Activated CD8-positive, alpha-beta memory T cell treated with anti-CD3 and anti-CD28 coated beads, Interleukin-2, amount 50 U/mL, for 24 hours (primary cell): ENCODE results near the gene TMIGD1.

Experiments
- DNase-seq: peaks from one replicate; pipeline ENCODE4 v3.0.0-alpha.2; 2020; ENCODE audit errors: extremely low read depth

TMIGD1 gene, protein sequence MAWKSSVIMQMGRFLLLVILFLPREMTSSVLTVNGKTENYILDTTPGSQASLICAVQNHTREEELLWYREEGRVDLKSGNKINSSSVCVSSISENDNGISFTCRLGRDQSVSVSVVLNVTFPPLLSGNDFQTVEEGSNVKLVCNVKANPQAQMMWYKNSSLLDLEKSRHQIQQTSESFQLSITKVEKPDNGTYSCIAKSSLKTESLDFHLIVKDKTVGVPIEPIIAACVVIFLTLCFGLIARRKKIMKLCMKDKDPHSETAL

GRCh38 chr17:30333503-30334360 lies at the start of gene TMIGD1:
TSS of gene TMIGD1 (minus strand) at chr17:30334057. CDS start at chr17:30332133, 1,924 bp downstream.
- DNase-seq: no peak

DNA sequence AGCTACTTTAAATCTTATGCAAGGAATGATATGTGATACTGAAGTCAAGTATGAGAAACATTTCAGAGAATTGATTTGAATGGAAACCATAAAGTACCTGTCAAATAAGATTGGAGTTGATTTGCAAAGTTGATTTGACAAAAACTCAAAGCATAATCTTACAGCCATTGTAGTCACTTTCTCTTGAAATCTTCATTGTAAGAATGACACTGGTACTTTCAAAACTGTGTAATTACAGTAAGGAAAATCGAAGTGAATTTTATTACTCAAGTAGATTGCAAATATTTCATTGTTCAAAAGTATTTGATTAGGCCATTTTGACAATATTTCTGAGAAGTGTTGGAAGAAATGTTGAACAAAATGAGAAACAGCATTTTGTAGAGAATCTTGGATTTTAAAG lies 48.5 kb upstream of the TMIGD1 start:
- no peak for DNase-seq

DNA sequence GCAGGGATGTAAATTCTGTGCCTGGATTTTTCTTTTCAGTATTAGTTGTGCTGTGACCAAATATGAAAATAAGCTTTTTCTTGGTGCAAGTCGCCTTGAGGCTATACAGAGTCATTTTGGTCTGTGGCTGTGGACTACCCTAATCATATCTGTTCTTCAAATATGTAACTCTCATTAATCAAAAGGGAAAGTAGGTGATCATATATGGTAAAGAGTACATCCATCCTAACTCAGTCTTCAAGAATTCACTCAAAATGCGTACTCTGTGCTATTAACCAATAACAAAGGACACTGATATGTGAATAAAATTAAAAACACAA lies 47.4 kb upstream of the TMIGD1 start:
- DNase-seq: no peak

DNA sequence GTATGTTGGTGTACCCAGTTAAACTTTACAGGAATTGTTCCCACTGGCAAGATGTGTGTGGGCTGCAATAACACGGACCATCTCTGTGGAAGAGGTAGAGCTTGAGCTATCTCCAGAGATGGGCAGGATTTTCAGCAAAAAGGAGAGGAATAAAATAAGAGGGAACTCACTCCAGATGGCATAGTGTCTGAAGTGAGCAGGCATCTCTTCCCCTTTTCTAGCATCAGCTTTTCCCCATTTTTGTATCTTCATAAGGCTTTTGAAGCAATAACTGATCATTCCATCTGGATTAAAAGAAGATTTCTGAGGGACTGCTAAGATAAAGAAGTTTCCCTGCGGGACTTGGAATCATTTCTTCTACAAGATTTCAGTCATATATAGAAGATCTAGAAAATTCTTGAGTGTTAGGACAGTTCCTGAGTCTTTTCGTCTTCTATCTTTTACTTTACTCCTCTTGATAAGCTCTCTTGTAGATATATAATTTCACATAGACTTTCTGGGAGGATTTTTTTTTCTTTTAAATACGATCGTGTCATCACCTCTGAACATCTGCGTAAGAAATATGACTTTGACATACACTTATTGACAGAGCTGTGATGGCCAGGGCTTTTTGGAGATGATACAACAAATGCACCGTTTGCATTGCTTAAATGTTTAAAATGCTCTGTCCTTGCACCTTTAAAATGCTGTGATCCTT lies 46.9 kb upstream of the TMIGD1 start:
- no peak for DNase-seq

DNA sequence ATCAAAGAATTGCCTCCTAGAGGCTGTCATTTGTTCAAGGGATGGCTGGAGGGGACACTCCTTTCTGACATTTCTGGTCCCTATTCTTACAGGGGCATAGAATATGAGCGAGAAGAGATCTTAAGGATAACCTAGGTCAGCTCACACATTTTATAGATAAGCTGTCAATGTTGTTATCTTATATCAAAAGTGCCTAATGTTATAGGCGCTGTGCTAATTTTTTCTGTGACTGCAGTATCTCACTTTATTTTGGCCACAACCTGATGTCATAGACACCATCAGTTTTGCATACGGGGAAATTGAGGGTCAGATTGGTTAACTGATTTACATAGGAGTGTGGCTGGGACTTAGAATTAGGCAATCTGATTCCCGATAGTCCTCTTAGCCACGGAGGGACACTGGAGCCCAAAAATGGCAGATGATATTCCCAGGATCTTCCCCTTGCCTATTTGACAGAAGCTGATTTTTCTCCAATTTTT lies 46.1 kb upstream of the TMIGD1 start:
- DNase-seq: no peak

GRCh38 chr17:30379303-30379902 lies 45.5 kb upstream of the TMIGD1 start:
- DNase-seq: no peak

DNA sequence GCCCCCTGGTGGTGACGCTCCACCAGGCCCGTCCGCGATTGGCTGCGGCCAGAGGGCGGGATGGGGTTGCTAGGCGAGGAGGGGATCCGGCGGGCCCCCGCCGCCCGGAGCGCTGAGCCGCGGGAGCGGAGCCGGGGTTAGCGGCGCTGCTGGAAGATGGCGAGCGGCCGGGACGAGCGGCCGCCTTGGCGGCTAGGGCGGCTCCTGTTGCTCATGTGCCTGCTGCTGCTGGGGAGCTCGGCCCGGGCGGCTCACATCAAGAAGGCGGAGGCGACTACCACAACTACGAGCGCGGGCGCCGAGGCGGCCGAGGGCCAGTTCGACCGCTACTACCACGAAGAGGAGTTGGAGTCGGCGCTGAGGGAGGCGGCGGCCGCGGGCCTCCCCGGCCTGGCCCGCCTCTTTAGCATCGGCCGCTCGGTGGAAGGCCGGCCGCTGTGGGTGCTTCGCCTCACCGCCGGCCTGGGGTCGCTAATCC lies 45.0 kb upstream of the TMIGD1 start, which contains the start of gene CPD:
Gene CPD, plus strand, starts transcription at position 103 of the 478 bp plus-strand sequence. Its CDS starts 54 bp downstream, at position 157.
- DNase-seq: peak; percentile 89

DNA sequence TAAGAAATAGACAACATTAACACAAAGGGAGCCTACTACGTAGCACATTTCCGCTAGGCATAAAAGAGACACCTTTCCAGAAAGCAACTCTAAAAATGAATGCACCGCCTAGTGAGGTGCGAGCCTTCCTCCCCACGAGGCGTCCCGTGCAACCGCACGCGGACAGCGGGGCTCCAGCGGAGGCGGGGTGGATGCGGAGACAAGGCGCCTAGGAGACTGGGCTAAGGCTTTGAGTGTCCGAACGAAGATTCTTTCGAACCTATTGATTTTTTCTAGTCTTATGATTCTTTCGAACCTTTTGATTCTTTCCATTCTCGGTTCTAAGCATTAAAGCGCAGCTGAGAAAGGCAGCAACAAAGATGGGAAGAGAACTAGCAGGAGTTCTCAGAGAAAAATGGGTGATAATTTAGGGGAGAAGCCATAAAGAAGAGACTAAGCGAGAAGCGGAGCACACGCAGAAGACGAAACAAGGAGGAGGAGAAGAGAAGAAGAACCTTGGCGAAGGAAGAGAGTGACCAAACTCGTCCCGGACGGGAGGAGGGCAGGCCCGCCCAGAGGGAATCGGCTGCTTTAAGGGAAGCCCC lies 44.5 kb upstream of the TMIGD1 start:
- no peak for DNase-seq

- DNase-seq: no peak
These were observed 43.9 kb upstream of the TMIGD1 start for GRCh38 chr17:30377574-30378240.

DNA sequence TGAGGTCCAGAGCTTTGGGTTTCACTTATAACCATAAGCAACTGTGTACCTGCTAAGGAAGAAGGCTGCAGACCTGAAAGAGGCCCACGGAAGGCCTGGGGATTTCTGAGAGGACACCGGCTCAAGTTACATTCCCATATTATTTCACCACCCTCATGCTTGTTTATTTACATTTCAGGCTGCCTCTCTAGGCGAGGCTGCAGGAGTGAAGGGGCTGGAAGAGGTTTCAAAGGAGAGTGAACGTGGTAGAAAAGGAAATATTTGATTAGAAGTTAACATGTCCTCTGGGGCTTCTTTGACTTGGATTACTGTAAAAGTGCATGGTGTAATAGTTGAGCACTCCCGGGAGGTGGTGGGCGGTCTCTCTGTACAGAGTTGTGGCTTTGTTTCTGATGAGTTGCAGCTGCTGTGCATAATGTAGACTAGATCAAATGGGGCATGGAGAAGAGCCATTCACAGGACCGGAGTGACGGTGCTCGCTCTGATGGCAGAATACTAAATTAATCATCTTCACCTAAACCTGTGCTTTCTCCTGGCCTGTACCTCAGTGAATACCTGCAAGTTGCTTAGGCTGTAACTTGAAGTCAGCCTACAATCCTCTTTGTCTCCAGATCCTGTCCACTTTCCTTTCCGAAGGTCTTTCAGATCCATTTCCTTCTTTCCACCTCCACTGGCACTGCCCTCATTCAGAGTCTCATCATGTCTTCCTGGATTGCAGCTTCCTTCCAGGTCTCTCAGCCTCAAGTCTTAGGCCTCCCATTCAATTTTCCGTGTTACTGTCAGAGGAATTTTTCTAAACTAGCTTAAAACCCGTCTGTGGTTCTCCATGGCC lies 43.0 kb upstream of the TMIGD1 start:
- no peak for DNase-seq

GRCh38 chr17:30375661-30376060 lies 41.8 kb upstream of the TMIGD1 start:
- DNase-seq: no peak

DNA sequence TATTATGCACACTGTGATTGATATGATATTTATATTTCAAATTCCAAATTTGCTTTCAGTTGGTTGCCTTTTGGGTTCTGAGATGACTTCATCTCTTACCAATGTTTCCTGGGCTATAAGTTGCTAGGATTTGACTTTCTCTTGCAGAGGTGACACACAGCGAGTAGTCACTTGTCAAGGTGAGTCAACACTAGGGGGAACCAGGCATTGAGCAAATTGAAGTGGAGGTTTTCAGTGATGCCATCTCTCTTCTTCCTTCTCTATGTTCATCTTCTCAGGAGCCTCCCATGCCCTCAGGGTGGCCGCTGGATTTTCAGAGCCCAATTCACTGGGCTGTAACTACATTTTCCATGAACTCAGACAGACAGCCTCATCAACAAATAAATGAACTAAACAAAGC lies 38.9 kb upstream of the TMIGD1 start:
- DNase-seq: no peak

GRCh38 chr17:30369995-30370394 lies 36.1 kb upstream of the TMIGD1 start:
- DNase-seq: no peak

DNA sequence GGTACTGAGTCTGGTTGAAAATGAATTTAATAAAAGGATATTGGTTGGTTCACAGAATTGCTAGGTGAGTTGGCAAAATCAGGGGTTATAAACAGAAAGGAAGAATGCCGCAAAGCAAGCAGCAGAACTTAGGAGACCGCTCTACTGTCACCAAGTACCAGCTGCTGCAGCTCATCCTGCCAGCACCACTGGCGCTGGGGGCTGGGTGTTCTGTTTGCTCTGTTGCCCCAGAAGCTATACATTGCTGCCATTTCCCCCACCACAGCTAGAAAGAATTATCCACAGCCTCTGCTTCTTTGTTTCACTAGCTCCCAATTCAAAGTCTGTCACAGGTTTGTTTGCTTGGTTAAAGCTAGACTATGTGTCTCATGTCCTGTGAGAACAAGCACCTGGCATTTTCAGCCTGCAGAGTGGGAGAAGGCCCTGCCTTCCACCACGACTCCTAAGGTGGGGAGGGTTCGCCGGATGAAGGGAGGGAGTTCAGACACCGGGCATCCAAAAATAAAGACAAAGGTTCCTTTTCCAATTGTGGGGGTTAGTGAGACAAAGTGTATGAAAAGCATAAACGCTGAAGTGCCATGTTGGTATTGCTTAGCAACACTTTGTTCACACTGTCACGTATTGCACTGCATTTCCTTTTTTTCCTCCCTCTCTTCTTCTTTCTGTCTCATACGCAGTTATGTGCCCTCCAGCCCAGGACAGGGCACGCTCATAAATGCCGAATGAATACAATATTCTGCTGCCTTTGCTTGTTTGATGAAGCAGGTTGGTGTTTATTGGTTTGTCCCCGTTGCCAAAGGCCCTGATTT lies 35.3 kb upstream of the TMIGD1 start:
- DNase-seq: no peak

DNA sequence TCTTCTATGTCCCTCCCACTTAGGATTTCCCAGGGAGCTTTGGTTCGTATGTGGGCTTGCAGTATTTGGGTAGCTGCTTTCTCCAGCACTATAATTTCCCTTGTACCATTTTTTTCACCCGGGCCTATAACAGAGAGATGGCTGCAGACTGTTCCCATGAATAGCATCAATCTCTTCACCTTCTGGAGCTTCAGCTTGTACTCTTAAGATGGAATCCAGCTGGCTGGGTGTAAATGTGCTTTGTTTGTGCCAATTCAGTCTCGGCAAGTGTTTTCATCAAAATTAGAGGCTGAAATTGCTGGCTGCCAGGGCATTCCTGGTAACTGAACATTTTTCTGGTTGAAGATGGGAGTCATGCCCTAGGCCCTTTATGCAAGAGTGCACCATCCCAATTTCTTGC lies 32.7 kb upstream of the TMIGD1 start:
- DNase-seq: no peak

GRCh38 chr17:30363715-30364202 lies 29.9 kb upstream of the TMIGD1 start:
- DNase-seq: peak; percentile 75

GRCh38 chr17:30361766-30362279 lies 28.0 kb upstream of the TMIGD1 start:
- no peak for DNase-seq

DNA sequence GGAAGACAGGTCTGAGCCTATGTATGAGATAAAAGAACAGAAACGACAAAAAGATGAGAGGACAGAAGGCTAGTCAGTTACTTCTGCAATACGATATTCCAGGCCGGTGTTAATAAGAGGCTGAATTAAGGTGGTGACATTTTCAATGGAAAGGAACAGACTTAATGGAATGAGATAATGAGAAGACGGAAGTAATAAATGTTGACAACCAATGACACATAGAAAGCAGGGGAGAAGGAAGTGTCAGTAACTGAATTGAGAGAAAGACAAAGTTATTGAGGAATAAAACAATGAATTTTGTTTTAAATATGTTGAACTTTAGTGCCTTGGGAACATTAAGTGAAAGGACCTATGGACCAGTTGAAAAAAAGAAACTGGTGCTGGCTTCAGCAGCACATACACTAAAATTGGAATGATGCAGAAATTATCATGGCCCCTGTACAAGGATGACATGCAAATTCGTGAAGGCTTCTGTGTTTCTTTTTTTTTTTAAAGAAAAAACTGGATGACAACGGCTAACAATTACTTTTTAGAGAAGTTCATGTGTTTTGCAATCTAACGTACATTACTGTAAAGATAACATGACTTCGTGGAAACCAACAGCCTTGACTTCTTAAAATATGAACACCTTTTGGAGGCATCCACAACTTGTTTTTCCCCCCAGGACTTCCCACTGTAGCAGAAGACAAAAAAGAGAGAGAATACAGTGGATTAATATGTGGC lies 26.4 kb upstream of the TMIGD1 start:
- DNase-seq: no peak
